Neural crest cell (in vitro differentiated cells): Measurements from ENCODE around the gene SIK3. TPM values are rescaled to one million over a fixed set of nuclear protein-coding genes. Genes with fewer than 3 reads are reported as not detected.

ENCODE experiments used
- DNase-seq: peaks from one replicate; pipeline ENCODE4 v3.0.0; 2021; ENCODE audit warnings: low read depth, mixed read lengths, low spot score
- H3K27ac Mint-ChIP-seq: one replicate; pipeline ENCODE4 v1.8.0; 2021; ENCODE audit warnings: mild to moderate bottlenecking, mixed read lengths; ENCODE audit not compliant: unreplicated experiment
- H3K27me3 Mint-ChIP-seq: 2 replicates; pipeline ENCODE4 v1.8.0; 2021; ENCODE audit warnings: low read depth, mild to moderate bottlenecking, mixed read lengths
- H3K36me3 Mint-ChIP-seq: 2 replicates; pipeline ENCODE4 v1.8.0; 2021; ENCODE audit warnings: low read depth, mild to moderate bottlenecking, mixed read lengths
- H3K4me1 Mint-ChIP-seq: 2 replicates; pipeline ENCODE4 v1.8.0; 2021; ENCODE audit warnings: mixed read lengths
- H3K4me3 Mint-ChIP-seq: one replicate; pipeline ENCODE4 v1.8.0; 2021; ENCODE audit warnings: mild to moderate bottlenecking, mixed read lengths
- H3K9me3 Mint-ChIP-seq: 2 replicates; pipeline ENCODE4 v1.8.0; 2021; ENCODE audit warnings: mixed read lengths
- CTCF ChIP-seq: fragments of 200-600 bp; sonication (generic); conservative IDR thresholded peaks from 2 replicates; pipeline ENCODE4 v1.5.0; 2021; ENCODE audit warnings: antibody characterized with exemption, mild to moderate bottlenecking
- total RNA-seq: library from RNA; stranded (reverse); gene quantifications from 2 replicates; pipeline ENCODE4 v1.2.1, GENCODE V29; 2021

The SIK3 gene
- total RNA-seq, 1 donor from 2014 or later, result 39.7 TPM

GRCh38 chr11:116975661-116976060 is 122.6 kb downstream of the SIK3 start:
- no peak overlapping the region for H3K27ac Mint-ChIP-seq
- no peak overlapping the region for H3K4me3 Mint-ChIP-seq
- peaks cover 17% of the 10 kb centered on the region for H3K4me1 Mint-ChIP-seq
- no peaks in the 10 kb centered on the region for H3K9me3 Mint-ChIP-seq
- no peaks in the 10 kb centered on the region for H3K27me3 Mint-ChIP-seq
- TF ChIP-seq CTCF, result no peak
- H3K36me3 Mint-ChIP-seq, result no peaks in the 10 kb centered on the region
- no peak for DNase-seq

GRCh38 chr11:116973270-116973669 is 125.0 kb downstream of the SIK3 start:
- TF ChIP-seq CTCF, result no peak
- Mint-ChIP-seq H3K9me3 (no peaks in the 10 kb centered on the region), H3K27me3 (no peaks in the 10 kb centered on the region), H3K4me1 (peaks cover 25% of the 10 kb centered on the region), H3K27ac (no peak overlapping the region), H3K36me3 (no peaks in the 10 kb centered on the region), H3K4me3 (no peak overlapping the region)
- no peak for DNase-seq

GRCh38 chr11:116972691-116973090 is 125.5 kb downstream of the SIK3 start:
- H3K4me1 Mint-ChIP-seq, result peaks cover 22% of the 10 kb centered on the region
- no peaks in the 10 kb centered on the region for H3K9me3 Mint-ChIP-seq
- no peak overlapping the region for H3K27ac Mint-ChIP-seq
- no peak overlapping the region for H3K4me3 Mint-ChIP-seq
- TF ChIP-seq CTCF, result no peak
- H3K36me3 Mint-ChIP-seq, result no peaks in the 10 kb centered on the region
- H3K27me3 Mint-ChIP-seq, result no peaks in the 10 kb centered on the region
- DNase-seq, result no peak

GRCh38 chr11:116970485-116971292 is 127.5 kb downstream of the SIK3 start:
- Mint-ChIP-seq H3K4me1 (peaks cover 16% of the 10 kb centered on the region), H3K9me3 (no peaks in the 10 kb centered on the region), H3K27me3 (no peaks in the 10 kb centered on the region), H3K36me3 (no peaks in the 10 kb centered on the region), H3K4me3 (no peak overlapping the region), H3K27ac (no peak overlapping the region)
- DNase-seq, result no peak
- TF ChIP-seq CTCF, result no peak

GRCh38 chr11:116969694-116970093 is 128.5 kb downstream of the SIK3 start:
- Mint-ChIP-seq H3K36me3 (no peaks in the 10 kb centered on the region), H3K27me3 (no peaks in the 10 kb centered on the region), H3K27ac (no peak overlapping the region), H3K4me3 (no peak overlapping the region), H3K4me1 (peaks cover 16% of the 10 kb centered on the region), H3K9me3 (no peaks in the 10 kb centered on the region)
- DNase-seq, result no peak
- no peak for TF ChIP-seq CTCF
